Activated CD8-positive, alpha-beta T cell treated with anti-CD3 and anti-CD28 coated beads for 36 hours (primary cell): ENCODE measurements around the gene PTPRG. TPM values are rescaled to one million over a fixed set of nuclear protein-coding genes. Genes with fewer than 3 reads are reported as not detected.

ENCODE experiments used
- ATAC-seq: fragments of 200-7000 bp; cut with Tn5 transposase; one replicate; pipeline ENCODE4 v1.10.0; 2021; ENCODE audit warnings: mild to moderate bottlenecking, moderate library complexity
- CTCF ChIA-PET: fragments of 350-600 bp; sonication (Branson Sonifier 250); formaldehyde crosslinking; loops from one replicate; lab custom pipeline; 2021; ENCODE audit warnings: antibody characterized with exemption; lab: Charles Lee
- POLR2A ChIA-PET: fragments of 350-600 bp; sonication (Branson Sonifier 250); formaldehyde crosslinking; loops from one replicate; lab custom pipeline; 2021; ENCODE audit warnings: antibody characterized with exemption; lab: Charles Lee
- DNase-seq: peaks from one replicate; pipeline ENCODE4 v3.0.0-alpha.2; 2020
- H3K27ac Mint-ChIP-seq: one replicate; pipeline ENCODE4 v1.8.0; 2021; ENCODE audit warnings: mild to moderate bottlenecking, mixed read lengths
- H3K27me3 Mint-ChIP-seq: one replicate; pipeline ENCODE4 v1.8.0; 2021; ENCODE audit warnings: mixed read lengths
- H3K36me3 Mint-ChIP-seq: one replicate; pipeline ENCODE4 v1.8.0; 2021; ENCODE audit warnings: low read depth, mixed read lengths
- H3K4me1 Mint-ChIP-seq: one replicate; pipeline ENCODE4 v1.8.0; 2021; ENCODE audit warnings: low read depth, mixed read lengths
- H3K4me3 Mint-ChIP-seq: one replicate; pipeline ENCODE4 v1.8.0; 2021; ENCODE audit warnings: mild to moderate bottlenecking, moderate library complexity, mixed read lengths
- H3K9me3 Mint-ChIP-seq: one replicate; pipeline ENCODE4 v1.8.0; 2021; ENCODE audit warnings: mixed read lengths
- intact Hi-C: fragments of 100-400 bp; cut with micrococcal nuclease; formaldehyde crosslinking; loops from one replicate; pipeline ENCODE4 v1.10.0; 2022
- total RNA-seq, 2 experiments: library from RNA; stranded (reverse); gene quantifications; one replicate each; pipeline ENCODE4 v1.2.3, GENCODE V29; 2021
- TF ChIP-seq, protein P1 (sequence below): fragments of 200-600 bp; IDR thresholded peaks from one replicate; pipeline ENCODE4 v1.8.0; 2022; ENCODE audit warnings: antibody characterized with exemption, mild to moderate bottlenecking

Gene PTPRG
- total RNA-seq, 2 experiments from 2014 or later, result not detected

GRCh38 chr3:61683549-61684236 lies 122.3 kb downstream of the PTPRG start:
- H3K27me3 Mint-ChIP-seq, result peaks cover 1% of the 10 kb centered on the region
- no peaks in the 10 kb centered on the region for H3K4me1 Mint-ChIP-seq
- ChIA-PET POLR2A (no interaction called here), CTCF (no interaction called here)
- no peak overlapping the region for H3K4me3 Mint-ChIP-seq
- no peaks in the 10 kb centered on the region for H3K36me3 Mint-ChIP-seq
- no peak for DNase-seq
- H3K9me3 Mint-ChIP-seq, result no peaks in the 10 kb centered on the region
- intact Hi-C loops, result no loop called here
- ATAC-seq, result no peak
- no peak overlapping the region for H3K27ac Mint-ChIP-seq
- TF ChIP-seq, protein P1, sequence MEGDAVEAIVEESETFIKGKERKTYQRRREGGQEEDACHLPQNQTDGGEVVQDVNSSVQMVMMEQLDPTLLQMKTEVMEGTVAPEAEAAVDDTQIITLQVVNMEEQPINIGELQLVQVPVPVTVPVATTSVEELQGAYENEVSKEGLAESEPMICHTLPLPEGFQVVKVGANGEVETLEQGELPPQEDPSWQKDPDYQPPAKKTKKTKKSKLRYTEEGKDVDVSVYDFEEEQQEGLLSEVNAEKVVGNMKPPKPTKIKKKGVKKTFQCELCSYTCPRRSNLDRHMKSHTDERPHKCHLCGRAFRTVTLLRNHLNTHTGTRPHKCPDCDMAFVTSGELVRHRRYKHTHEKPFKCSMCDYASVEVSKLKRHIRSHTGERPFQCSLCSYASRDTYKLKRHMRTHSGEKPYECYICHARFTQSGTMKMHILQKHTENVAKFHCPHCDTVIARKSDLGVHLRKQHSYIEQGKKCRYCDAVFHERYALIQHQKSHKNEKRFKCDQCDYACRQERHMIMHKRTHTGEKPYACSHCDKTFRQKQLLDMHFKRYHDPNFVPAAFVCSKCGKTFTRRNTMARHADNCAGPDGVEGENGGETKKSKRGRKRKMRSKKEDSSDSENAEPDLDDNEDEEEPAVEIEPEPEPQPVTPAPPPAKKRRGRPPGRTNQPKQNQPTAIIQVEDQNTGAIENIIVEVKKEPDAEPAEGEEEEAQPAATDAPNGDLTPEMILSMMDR, result no peak

DNA sequence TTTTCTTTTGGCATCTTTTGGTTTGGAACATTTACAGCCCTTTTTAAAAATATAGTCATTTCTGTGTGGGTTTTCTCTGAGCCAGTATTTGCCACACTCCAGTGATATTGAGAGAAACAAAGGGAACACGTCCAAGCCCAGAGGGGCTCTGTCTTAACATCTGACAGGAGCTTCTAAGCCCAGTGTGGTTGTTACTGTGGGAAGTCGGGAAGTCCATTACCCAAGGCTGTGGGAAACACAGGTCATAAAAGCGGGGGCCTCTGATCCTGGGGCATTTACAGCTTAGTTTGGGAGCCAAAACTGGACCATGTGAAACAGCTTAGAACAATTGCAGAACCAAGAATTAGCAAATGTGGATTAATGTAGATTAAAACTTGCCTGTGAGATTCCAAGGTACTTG lies 123.0 kb downstream of the PTPRG start:
- DNase-seq (no peak), ATAC-seq (no peak)
- H3K27me3 Mint-ChIP-seq, result peaks cover 1% of the 10 kb centered on the region
- ChIA-PET CTCF (no interaction called here), POLR2A (no interaction called here)
- no peak overlapping the region for H3K27ac Mint-ChIP-seq
- H3K4me3 Mint-ChIP-seq, result no peak overlapping the region
- H3K4me1 Mint-ChIP-seq, result no peaks in the 10 kb centered on the region
- TF ChIP-seq, protein P1, result no peak
- intact Hi-C loops, result no loop called here
- no peaks in the 10 kb centered on the region for H3K9me3 Mint-ChIP-seq
- no peaks in the 10 kb centered on the region for H3K36me3 Mint-ChIP-seq

- H3K36me3 Mint-ChIP-seq, result no peaks in the 10 kb centered on the region
- H3K4me1 Mint-ChIP-seq, result no peaks in the 10 kb centered on the region
- no peak overlapping the region for H3K4me3 Mint-ChIP-seq
- no peaks in the 10 kb centered on the region for H3K9me3 Mint-ChIP-seq
- CTCF ChIA-PET, result interaction anchor here (1.2 kb wide), 1 partner anchor 251 kb away, joined by 3 read pairs; no protein-coding TSS in a partner anchor
- intact Hi-C loops, result no loop called here
- H3K27me3 Mint-ChIP-seq, result peaks cover 1% of the 10 kb centered on the region
- ATAC-seq, result no peak
- DNase-seq, result no peak
- no peak overlapping the region for H3K27ac Mint-ChIP-seq
- TF ChIP-seq, protein P1, result no peak
- POLR2A ChIA-PET, result no interaction called here
Observed at GRCh38 chr3:61685755-61686154, 124.4 kb downstream of the PTPRG start.

DNA sequence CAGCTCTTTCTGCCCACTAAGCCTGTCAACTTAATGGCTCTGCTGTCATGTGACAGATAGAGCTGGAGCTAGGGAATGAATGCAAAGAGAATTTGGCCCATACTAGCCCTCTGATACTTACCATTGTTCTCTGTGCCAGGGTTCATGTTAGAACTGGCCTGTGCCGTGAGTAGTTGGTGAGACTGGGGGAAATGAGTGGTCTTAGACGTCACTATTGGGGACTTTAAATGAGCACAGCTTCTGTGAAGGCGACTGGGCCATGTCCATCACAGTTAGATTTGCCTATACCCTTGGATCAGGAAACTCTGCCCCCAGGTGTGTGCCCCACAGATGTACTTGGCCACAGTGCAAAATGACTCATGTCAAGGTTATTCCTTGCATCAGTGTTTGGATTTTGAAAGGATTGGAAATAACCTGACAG lies 124.9 kb downstream of the PTPRG start:
- ChIA-PET POLR2A (no interaction called here), CTCF (interaction anchor here (1.2 kb wide), 1 partner anchor 250 kb away, joined by 3 read pairs; no protein-coding TSS in a partner anchor)
- DNase-seq (no peak), ATAC-seq (no peak)
- H3K4me1 Mint-ChIP-seq, result no peaks in the 10 kb centered on the region
- H3K27ac Mint-ChIP-seq, result no peak overlapping the region
- TF ChIP-seq, protein P1, result no peak
- intact Hi-C loops, result no loop called here
- no peak overlapping the region for H3K4me3 Mint-ChIP-seq
- no peaks in the 10 kb centered on the region for H3K9me3 Mint-ChIP-seq
- no peaks in the 10 kb centered on the region for H3K36me3 Mint-ChIP-seq
- peaks cover 1% of the 10 kb centered on the region for H3K27me3 Mint-ChIP-seq

DNA sequence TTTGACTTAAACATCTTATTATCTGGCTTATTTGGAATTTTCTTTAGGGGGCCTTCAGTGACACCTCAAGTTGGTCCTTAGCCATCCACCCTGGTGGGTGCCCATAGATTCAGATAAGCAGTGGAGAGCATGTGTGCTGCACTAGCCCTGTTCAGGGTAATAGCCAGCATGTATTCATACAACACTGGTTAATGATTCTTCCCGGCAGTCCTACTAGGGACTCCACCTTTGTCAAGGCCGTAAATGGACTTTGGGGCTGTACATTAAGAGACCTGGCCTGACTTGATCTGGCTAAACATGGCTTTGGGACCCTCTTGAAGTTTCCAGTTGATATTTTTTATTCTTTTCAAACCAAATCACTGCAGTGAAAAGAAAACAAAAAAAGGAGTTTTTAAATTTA lies 125.8 kb downstream of the PTPRG start:
- H3K4me3 Mint-ChIP-seq, result no peak overlapping the region
- no peaks in the 10 kb centered on the region for H3K9me3 Mint-ChIP-seq
- no peaks in the 10 kb centered on the region for H3K4me1 Mint-ChIP-seq
- no peaks in the 10 kb centered on the region for H3K36me3 Mint-ChIP-seq
- intact Hi-C loops, result no loop called here
- POLR2A ChIA-PET, result no interaction called here
- no peak overlapping the region for H3K27ac Mint-ChIP-seq
- TF ChIP-seq, protein P1, result no peak
- DNase-seq (no peak), ATAC-seq (no peak)
- CTCF ChIA-PET, result no interaction called here
- peaks cover 1% of the 10 kb centered on the region for H3K27me3 Mint-ChIP-seq
